Measurements from ENCODE around the gene TAS1R3. TPM values are rescaled to one million over a fixed set of nuclear protein-coding genes. Genes with fewer than 3 reads are reported as not detected.
A peak's percentile ranks its signal among the peaks of the same experiment; 100 is the strongest.

Gene TAS1R3
- 0.30 TPM for total RNA-seq

DNA sequence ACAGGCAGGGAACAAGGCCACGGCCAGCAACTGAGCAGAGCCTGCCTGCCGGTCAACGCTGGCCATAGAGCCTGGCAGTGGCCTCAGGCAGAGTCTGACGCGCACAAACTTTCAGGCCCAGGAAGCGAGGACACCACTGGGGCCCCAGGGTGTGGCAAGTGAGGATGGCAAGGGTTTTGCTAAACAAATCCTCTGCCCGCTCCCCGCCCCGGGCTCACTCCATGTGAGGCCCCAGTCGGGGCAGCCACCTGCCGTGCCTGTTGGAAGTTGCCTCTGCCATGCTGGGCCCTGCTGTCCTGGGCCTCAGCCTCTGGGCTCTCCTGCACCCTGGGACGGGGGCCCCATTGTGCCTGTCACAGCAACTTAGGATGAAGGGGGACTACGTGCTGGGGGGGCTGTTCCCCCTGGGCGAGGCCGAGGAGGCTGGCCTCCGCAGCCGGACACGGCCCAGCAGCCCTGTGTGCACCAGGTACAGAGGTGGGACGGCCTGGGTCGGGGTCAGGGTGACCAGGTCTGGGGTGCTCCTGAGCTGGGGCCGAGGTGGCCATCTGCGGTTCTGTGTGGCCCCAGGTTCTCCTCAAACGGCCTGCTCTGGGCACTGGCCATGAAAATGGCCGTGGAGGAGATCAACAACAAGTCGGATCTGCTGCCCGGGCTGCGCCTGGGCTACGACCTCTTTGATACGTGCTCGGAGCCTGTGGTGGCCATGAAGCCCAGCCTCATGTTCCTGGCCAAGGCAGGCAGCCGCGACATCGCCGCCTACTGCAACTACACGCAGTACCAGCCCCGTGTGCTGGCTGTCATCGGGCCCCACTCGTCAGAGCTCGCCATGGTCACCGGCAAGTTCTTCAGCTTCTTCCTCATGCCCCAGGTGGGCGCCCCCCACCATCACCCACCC, at the start of gene TAS1R3:
TAS1R3 (plus strand) TSS at position 213 of the 898 bp plus-strand sequence; CDS start at position 279, 66 bp downstream.
- no peak for ATAC-seq
- no peak for DNase-seq (ENCODE audit: low spot score)

DNA sequence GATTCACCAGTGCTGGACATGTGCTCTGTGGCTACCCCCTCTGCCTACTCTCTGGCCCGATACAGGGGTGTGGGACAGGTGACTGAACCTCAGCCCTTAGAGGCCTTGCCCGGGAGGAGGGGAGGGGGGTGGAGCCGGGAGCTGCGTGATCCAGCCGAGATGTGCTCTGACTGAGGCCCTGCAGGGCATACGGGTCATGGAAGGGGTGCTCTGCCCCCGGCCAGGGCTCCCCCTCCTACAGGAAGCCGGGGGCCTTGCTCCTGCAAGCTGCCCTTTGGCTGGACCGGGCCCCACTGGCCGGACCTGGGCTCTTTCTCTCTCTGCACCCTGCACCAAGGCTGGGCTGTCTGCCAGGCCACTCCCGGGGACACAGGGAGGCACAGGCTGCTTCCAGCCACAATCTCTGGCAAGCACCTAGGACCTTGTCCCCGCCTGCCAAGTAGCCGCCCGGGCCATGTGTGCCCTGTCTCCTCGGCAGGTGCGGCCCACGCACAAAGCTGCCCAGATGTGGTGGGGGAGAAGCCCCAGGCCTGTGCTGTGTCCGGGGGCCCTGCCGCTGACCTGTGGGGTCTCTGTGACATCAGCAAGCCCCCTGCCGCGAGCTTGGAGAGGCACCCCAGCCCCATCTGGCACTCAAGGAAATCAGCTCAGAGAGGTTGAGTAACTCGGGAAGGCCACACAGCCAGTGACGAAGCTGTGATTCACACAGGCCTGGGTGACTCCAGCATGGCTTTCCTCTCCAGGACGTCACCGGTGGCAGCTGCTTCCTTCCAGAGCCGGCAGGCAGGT, 49.4 kb upstream of the TAS1R3 start:
- peak; percentile 92 for ATAC-seq

DNA sequence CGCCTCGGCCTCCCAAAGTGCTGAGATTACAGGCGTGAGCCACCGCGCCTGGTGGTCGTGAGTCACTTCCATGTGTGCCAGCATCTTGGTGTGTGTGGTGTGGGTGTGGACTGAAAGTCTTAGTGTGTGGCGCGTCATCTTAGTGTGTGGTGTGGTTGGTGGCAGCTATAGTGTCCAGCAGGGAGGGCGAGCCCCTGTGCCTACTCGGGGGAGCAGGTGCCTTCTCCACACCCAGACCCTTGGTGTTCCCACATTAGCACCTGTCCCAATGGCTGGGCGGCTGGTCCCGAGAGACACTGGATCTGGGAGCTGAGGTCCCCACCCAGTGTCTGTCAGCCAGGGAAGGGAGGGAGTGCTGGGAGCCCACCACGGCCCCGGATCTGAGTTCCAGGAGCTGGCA, 48.1 kb upstream of the TAS1R3 start:
- DNase-seq (ENCODE audit: low spot score) = no peak
- no peak for ATAC-seq

More for the DNA sequence above, 49.4 kb upstream of the TAS1R3 start:
- peak; percentile 98 for DNase-seq (ENCODE audit: low spot score)

DNA sequence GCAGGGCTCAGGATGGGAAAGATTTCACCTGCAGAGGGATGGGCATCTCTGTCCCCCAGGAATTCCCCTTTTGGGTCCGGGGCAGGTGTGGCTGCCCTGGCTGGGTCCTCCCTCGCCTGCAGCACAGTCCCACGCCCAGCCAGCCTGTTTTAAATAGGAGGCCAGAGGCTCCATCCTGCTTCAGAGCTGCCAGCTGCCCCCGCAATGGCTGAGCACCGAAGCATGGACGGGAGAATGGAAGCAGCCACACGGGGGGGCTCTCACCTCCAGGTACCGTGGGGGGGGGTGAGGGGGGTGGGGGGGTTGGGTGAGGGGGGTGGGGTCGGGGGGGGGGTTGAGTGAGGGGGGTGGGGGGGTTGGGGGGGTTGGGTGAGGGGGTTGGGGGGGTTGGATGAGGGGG, 47.3 kb upstream of the TAS1R3 start:
- DNase-seq (ENCODE audit: low spot score) (no peak), ATAC-seq (no peak)

DNA sequence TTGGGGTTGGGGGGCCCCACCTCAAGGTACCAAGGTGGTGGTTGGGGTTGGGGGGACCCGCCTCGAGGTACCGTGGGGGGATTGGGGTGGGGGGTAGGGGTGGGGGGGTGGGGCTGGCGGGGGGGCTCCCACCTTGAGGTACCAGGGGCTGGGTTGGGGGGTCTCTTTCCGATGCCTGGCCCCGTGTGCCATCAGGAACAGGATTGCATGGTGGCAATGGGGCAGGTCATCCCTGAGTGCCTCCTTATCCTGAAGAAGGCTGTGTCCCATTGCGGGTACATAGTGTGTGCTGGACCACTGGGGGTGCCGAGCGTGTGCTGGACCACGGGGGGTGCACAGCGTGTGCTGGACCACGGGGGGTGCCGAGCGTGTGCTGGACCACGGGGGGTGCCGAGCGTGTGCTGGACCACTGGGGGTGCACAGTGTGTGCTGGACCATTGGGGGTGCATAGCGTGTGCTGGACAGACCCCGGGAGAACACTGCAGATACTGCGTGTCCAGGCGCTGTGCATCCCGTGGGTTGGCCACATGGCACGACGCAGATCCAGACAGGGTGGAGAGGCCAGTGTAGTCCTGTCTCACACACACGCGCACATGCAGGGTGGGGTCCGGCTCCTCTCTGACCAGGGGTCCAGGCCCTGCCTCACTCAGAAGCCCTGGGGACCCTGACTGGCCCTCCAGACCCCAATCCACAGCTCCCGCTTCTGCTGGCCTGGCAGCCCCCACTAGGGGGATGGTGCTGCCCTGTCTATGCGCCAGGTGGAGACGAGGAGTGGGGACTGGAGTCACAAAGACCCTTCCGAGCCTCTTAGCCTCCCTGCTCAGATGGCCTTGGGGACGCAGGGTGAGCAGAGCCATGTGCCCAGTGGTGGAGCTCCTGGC, 46.6 kb upstream of the TAS1R3 start:
- DNase-seq (ENCODE audit: low spot score) = no peak
- ATAC-seq = no peak

DNA sequence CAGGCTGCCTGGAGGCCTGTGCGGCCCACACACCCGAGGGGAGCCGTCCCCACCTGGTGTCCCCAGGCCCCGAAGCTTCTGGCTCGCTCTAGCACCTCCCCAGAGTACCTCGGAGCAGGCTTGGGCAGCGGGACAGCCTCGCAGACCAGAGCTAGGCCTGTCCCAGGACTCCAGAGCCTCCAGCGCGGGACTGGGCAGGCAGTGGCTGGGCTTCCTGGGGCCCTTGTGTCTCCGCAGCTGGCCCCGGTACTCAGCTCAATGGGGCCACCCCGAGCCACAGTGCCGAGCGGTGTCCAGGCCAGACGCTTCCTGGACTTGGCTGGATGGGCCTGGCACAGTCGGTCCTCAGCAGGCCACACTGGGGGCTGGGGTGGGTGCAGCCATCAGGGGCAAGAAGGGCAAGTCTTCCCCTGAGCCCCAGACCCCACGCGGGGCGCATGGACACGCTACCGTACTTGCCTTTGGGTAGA, 45.9 kb upstream of the TAS1R3 start:
- ATAC-seq = no peak
- DNase-seq (ENCODE audit: low spot score) = no peak

DNA sequence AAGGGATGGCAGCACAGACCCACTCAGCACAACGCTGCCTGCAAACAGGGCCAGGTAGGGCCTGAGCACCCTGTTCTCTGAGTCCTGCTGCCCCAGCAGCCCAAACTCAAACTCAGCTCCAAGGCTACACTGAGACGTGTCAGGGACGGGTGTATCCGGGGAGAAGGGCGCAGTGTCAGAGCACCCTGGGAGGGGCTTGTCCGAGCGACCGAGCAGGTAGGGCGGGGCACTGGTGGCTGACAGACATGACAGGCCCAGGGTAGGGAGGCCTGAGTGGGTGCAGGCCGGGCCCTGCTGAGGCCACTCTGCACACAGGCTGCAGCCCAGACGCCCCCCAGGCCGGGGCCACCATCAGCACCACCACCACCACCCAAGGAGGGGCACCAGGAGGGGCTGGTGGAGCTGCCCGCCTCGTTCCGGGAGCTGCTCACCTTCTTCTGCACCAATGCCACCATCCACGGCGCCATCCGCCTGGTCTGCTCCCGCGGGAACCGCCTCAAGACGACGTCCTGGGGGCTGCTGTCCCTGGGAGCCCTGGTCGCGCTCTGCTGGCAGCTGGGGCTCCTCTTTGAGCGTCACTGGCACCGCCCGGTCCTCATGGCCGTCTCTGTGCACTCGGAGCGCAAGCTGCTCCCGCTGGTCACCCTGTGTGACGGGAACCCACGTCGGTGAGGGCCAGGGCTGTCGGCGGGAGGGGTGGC, 45.3 kb upstream of the TAS1R3 start:
- DNase-seq (ENCODE audit: low spot score) = no peak

DNA sequence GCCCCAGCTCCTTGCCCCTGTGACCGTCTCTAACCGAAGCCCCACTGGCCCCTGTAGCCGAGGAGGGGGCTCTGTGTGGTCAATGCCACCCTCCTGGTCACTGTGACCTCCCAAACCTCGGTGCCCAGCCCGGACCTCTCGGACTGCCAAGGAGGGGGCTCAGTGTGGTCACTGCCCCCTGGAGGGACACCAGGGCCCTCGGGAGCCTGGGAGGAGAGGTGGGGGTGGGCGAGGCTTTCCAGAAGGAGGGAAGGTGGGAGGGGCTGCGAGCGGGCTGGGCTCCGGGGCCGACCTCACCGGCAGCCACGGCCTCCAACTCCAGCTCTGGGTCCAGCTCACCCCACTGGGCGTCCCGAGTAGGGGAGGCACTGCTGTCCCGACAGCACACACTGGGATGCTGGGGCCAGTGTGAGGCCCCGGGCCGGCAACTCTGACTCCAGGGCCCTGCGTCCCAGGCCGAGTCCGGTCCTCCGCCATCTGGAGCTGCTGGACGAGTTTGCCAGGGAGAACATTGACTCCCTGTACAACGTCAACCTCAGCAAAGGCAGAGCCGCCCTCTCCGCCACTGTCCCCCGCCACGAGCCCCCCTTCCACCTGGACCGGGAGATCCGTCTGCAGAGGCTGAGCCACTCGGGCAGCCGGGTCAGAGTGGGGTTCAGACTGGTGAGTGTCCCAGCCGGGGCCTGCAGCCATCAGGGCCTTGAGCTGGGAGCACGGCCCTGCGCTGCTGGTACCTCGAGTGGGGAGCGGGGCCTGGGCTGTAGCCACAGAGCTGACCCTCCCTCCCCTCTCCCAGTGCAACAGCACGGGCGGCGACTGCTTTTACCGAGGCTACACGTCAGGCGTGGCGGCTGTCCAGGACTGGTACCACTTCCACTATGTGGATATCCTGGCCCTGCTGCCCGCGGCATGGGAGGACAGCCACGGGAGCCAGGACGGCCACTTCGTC, 44.5 kb upstream of the TAS1R3 start:
- DNase-seq (ENCODE audit: low spot score) (no peak), ATAC-seq (no peak)

More for the DNA sequence above, 45.3 kb upstream of the TAS1R3 start:
- no peak for ATAC-seq

DNA sequence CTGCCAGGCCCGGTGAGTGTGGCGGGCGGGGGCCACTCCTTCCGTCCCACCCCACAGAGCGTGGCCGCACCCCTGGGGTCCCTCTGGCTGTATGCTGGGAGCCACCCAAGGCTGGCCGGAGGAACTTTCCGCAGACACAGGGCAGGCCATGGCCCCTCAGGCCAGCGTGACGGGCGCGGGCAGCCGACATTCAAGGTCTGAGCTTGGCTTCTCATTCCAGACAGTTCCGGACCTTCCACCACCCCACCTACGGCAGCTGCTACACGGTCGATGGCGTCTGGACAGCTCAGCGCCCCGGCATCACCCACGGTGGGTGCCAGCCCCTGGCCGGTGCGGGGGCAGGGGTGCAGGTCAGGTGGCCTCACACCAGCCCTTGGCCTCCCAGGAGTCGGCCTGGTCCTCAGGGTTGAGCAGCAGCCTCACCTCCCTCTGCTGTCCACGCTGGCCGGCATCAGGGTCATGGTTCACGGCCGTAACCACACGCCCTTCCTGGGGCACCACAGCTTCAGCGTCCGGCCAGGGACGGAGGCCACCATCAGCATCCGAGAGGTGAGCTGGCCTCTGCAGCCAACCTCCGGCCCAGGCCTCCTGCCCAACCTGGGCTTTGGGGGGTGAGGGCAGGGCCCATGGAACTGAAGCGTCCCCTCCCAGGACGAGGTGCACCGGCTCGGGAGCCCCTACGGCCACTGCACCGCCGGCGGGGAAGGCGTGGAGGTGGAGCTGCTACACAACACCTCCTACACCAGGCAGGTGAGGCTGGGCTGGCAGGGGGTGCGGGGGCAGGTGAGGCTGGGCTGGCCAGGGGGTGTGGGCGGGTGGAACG, 43.6 kb upstream of the TAS1R3 start:
- no peak for DNase-seq (ENCODE audit: low spot score)
- ATAC-seq = no peak

DNA sequence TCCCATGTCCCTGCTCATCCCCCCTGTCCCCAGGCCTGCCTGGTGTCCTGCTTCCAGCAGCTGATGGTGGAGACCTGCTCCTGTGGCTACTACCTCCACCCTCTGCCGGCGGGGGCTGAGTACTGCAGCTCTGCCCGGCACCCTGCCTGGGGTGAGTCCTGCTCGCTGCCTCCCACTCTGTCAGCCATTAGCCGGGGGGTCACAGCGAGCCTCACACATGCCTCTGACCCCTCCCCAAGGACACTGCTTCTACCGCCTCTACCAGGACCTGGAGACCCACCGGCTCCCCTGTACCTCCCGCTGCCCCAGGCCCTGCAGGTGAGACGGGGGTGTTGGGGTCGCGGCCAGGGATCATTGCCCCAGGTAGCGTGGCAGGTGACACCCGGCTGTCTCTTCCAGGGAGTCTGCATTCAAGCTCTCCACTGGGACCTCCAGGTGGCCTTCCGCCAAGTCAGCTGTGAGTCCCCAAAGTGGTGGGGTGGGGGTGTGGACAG, 40.8 kb upstream of the TAS1R3 start:
- DNase-seq (ENCODE audit: low spot score) (peak; percentile 80), ATAC-seq (peak; percentile 80)

DNA sequence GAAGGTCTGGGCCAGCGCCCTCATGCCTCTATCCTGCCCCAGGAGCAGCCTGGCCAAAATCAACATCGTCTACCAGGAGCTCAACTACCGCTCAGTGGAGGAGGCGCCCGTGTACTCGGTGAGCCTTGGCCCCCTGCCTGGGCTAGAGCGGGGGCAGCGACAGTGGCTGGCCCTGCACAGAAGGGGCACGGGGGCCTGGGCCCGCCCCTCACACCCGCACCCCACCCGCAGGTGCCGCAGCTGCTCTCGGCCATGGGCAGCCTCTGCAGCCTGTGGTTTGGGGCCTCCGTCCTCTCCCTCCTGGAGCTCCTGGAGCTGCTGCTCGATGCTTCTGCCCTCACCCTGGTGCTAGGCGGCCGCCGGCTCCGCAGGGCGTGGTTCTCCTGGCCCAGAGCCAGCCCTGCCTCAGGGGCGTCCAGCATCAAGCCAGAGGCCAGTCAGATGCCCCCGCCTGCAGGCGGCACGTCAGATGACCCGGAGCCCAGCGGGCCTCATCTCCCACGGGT, 40.0 kb upstream of the TAS1R3 start:
- DNase-seq (ENCODE audit: low spot score) (no peak), ATAC-seq (peak; percentile 71)

DNA sequence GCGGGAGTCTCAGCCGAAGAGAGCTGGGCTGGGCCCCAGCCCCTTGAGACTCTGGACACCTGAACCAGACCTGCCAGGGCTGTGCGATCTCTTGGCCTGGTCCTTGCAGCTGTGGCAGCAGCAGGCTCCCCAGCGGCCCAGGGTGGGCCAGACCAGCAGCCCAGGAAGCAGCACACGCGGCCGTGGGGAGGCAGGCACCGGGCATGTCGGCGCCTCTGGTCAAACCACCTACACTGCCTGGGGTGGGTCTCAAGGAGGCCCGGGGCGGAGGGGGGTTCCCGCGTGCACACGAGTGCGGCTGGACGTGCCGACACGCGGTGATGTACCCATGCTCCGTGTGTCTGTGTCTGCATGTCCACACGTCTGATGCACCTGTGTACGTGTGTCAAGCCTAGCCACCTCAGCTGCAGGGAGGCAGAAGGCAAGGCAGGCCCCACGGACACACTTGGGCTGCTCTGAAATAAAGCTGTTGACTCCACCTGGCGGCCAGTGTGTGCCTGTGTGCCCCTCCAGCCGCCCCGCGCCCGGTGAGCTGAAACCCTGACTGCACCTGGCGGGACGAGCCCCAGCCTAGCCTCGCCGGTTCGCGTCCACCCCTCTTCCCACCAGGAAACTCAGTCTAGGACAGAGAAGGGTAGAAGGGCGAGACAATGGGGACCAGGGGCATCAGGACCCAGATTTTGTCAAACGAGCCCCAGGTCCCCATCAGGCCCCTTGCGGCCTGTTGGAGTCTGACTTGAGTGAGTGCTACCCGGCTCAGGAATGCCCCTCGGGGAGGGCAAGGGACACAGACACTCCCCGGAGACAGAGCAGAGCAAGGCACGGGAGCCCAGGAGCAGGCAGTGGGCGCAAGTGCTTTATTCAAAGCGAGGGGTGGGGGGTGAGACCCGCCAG, 39.3 kb upstream of the TAS1R3 start:
- ATAC-seq (peak; percentile 77), DNase-seq (ENCODE audit: low spot score) (peak; percentile 75)

DNA sequence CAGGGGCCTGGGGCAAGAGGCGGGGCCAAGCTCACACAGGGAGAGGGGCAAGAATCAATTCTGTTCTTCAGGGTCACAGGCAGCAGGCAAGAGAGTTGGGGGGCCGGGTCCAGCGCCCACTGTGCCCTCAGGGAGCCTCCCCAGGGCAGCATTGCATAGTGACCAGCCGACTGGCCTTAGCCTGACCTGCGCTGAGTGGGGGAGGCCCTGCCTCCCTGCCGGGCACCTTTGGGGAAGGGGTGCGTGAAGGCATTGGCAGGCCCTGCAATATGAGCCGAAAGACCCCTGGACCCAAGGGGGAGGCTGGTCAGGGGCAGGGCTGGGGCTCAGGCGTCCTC, 38.7 kb upstream of the TAS1R3 start:
- no peak for ATAC-seq
- no peak for DNase-seq (ENCODE audit: low spot score)

DNA sequence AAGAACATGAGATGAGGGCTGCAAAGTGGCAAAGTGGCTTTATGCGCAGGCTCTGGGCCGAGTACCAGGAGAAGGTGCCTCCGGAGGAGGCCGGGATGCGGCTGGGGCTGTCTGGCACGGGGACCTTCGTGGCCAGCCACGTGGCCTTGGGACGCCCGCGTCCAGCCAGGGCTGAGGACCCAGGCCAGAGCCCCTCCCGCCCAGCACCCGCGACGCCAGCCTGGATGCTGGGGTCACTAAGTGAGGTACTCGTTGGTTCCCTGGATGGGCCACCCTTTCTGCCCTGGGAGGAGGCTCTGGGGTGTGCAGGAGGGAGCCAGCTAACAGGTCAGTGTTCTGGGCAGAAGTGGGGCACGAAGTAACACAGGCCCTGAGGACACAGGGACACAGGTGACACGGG, 38.2 kb upstream of the TAS1R3 start:
- DNase-seq (ENCODE audit: low spot score) = no peak

DNA sequence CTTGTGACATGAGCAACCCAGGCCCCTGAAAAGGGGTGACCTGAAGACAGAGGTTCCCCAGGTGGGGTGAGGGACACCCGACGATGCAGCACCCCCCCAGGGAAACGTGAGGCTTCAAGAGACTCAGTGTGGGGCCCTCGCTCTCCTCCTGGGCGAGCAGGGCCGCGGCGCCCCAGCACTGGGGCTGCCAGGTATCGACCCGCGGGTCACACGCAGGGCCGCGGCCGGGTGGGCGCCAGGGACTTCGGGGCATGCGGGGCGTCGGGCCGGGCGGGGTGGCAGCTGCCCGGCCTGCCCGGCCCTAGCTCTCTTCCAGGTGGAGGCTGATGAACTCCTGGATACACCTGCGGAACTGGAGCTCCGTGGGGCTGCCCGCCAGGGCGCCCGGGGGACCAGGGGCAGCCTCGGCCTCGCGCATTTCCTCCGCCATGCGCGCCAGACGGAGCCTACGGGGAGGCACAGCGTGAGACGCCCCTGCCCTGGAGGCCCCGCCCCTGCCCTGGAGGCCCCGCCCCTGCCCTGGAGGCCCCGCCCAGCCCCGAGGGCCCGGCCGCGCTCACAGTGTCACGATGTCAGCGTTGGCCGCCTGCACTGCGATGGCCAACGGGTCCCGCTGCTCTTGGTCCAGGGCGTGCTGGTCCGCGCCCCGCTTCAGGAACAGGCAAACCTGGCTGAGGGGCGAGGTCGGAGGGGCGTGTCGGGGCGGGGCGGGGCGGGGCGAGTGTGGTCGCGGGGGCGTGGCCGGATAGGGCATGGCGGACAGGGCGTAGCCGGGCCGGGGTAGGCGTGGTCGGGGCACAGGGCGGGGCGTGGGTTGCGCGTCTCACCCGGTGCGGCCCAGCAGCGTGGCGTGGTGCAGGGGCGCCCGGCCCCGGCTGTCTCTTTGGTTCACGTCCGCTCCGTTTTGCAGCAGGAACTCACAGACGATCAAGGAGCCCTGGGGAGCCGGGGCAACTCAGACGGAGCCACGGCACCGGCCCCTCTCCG, 37.5 kb upstream of the TAS1R3 start:
- ATAC-seq (no peak), DNase-seq (ENCODE audit: low spot score) (no peak)

More for the DNA sequence above, 38.2 kb upstream of the TAS1R3 start:
- ATAC-seq = no peak

Measured in left lobe of liver (tissue), 2 donors.